OCI-LY3 (cell line): Measurements from ENCODE around the gene SDK1.

ENCODE experiments used
- EZH2phosphoT487 ChIP-seq: fragments of 200-600 bp; shearing (Covaris generic); IDR thresholded peaks from 2 replicates; pipeline ENCODE4 v1.6.1; 2018; ENCODE audit warnings: antibody characterized with exemption, mixed run types, low read depth
- TF ChIP-seq, protein P1 (sequence below): fragments of 200-600, 300-600 bp; sonication (generic); IDR thresholded peaks from 2 replicates; pipeline ENCODE4 v1.5.1; 2014; ENCODE audit warnings: antibody characterized with exemption, low read length, low read depth

DNA sequence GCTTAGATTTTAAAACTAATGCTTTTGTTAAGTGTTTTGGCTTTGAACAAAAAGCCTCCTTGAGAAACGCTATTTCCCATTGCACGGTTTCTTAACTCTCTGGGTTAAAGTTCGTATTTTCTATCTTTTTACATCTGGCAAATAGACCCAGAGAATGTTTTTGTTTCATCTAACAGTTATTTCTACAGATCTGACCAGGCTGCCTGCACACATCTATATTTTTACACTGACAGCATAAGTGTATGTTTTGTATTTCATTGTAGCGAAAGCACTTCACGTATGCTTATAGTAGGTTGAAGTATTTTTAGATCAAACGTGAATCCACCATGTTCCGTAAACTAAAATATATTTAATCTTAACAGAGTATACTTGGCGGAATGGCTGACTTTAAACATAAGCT is 477.3 kb downstream of the SDK1 start:
- no peak for TF ChIP-seq EZH2phosphoT487
- TF ChIP-seq, protein P1, sequence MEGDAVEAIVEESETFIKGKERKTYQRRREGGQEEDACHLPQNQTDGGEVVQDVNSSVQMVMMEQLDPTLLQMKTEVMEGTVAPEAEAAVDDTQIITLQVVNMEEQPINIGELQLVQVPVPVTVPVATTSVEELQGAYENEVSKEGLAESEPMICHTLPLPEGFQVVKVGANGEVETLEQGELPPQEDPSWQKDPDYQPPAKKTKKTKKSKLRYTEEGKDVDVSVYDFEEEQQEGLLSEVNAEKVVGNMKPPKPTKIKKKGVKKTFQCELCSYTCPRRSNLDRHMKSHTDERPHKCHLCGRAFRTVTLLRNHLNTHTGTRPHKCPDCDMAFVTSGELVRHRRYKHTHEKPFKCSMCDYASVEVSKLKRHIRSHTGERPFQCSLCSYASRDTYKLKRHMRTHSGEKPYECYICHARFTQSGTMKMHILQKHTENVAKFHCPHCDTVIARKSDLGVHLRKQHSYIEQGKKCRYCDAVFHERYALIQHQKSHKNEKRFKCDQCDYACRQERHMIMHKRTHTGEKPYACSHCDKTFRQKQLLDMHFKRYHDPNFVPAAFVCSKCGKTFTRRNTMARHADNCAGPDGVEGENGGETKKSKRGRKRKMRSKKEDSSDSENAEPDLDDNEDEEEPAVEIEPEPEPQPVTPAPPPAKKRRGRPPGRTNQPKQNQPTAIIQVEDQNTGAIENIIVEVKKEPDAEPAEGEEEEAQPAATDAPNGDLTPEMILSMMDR, result no peak
